GM12874 (cell line): ENCODE measurements around the gene TPSAB1.

ENCODE experiments used
- CTCF ChIP-seq: IDR thresholded peaks from 2 replicates; pipeline ENCODE4 v1.5.1; 2011; ENCODE audit warnings: low read depth, mild to moderate bottlenecking, control low read depth, low read length, moderate library complexity; ENCODE audit not compliant: insufficient read depth

The TPSAB1 gene

DNA sequence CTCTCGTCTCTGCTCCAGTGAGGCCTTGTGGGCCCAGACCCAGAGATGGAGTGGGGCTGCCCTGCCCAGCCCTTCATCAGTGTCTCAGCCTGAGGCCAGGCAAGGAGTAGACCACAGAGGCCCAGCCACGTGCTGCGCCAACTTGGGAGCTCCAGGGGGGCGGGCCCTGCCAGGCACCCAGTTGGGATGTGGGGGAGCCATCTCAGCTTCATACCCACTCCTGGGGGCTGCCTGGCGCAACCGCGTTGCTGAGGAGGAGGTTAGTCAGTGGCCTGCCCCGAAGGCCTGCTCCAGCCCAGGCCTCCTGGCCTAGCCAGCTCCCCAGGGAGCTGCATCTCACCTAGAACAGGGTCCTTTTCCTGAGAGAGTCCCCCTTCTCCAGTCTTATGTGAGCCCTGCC lies 27.3 kb upstream of the TPSAB1 start:
- no peak for TF ChIP-seq CTCF

- TF ChIP-seq CTCF, result no peak
These were observed 26.6 kb upstream of the TPSAB1 start for GRCh38 chr16:1213796-1214372.

DNA sequence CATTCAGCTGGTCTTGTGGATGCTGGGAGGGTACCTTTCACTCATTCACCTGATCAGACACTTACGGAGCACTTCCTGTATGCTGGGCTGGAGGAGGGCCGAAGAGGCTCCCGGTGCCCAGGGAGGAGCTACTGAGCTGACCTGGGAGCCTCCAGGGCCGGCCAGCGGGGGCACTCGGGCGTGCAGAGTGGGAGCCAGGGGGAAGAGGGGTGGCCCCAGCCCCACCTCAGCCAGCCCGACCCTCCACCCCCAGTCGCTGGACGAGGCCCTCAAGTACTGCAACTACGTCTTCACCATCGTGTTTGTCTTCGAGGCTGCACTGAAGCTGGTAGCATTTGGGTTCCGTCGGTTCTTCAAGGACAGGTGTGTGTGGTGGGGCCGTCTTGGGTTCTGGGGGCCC lies 25.8 kb upstream of the TPSAB1 start:
- no peak for TF ChIP-seq CTCF

GRCh38 chr16:1215574-1216295 lies 24.8 kb upstream of the TPSAB1 start:
- no peak for TF ChIP-seq CTCF

DNA sequence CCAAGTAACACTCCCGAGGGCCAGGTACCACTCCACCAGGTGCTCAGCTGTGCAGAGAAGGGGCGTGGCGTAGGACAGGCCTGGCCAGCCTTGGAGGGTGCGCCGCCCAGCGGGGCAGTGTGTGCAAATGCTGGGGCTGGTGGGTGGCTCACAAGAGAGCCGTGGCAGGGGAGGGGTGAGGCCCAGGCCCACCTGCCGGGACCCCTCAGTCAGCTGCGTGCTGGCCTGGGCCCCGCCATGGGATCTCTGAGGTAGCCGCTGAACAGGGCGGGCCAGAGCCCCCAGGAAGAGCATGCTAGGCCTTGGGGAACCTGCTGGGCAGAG lies 24.2 kb upstream of the TPSAB1 start:
- no peak for TF ChIP-seq CTCF

- TF ChIP-seq CTCF, result no peak
These were observed 23.7 kb upstream of the TPSAB1 start for GRCh38 chr16:1216681-1217400.

DNA sequence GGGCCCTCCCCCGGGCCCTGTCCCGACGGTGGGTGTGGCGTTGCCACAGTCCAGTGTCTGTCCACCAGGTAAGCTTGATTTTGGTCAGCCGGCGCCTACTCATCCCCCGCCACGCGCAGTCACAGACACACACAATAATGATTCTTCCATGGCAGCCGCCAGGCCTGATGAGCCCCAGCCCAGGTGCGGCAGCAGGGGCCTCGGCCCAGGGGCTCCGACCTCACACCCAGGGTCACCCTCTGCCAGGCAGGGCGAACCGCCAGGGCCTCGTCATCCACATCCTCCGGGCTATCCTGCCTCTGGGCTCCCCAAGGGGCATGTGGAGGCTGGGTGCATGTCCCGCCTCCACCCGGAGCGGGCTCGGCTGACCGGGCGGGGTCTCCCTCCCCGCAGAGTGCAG lies 23.0 kb upstream of the TPSAB1 start:
- no peak for TF ChIP-seq CTCF
